Caco-2 (cell line): ENCODE measurements around the gene MEGF6. TPM values are rescaled to one million over a fixed set of nuclear protein-coding genes. Genes with fewer than 3 reads are reported as not detected.

Source experiments
- BruUV-seq: library from RNA; stranded (reverse); fragments of 400-500 nt; replicated peaks from 2 replicates; lab custom pipeline; 2021; lab: Mats Ljungman, UMichigan
- CTCF ChIA-PET: fragments of 300-600 bp; sonication (Branson Sonifier 250); formaldehyde crosslinking; loops from one replicate; lab custom pipeline; 2022; ENCODE audit warnings: antibody characterized with exemption; lab: Charles Lee
- POLR2A ChIA-PET: fragments of 300-600 bp; sonication (Branson Sonifier 250); formaldehyde crosslinking; loops from one replicate; lab custom pipeline; 2022; ENCODE audit warnings: antibody characterized with exemption; lab: Charles Lee
- DNase-seq, 2 experiments: peaks; one replicate each; pipeline versions ENCODE4 v3.0.0 to v3.0.0-alpha.2; 2020 to 2022
- H3K27me3 ChIP-seq: replicated peaks from 2 replicates; pipeline ENCODE4 v1.6.0; 2011; ENCODE audit warnings: low read length; ENCODE audit not compliant: control insufficient read depth, insufficient read depth
- H3K36me3 ChIP-seq: 2 replicates; pipeline ENCODE4 v1.5.1; 2011; ENCODE audit warnings: low read length; ENCODE audit not compliant: control insufficient read depth, insufficient read depth
- H3K4me1 ChIP-seq: fragments of 250-450 bp; sonication (Bioruptor Pico); 2 replicates; pipeline ENCODE4 v1.5.1; 2020; ENCODE audit warnings: mild to moderate bottlenecking
- H3K4me3 ChIP-seq: 2 replicates; pipeline ENCODE4 v1.5.1; 2011; ENCODE audit warnings: low read depth, mild to moderate bottlenecking, control low read depth, low read length
- H3K9me3 ChIP-seq: fragments of 250-450 bp; sonication (Bioruptor Pico); 2 replicates; pipeline ENCODE4 v1.5.1; 2020; ENCODE audit warnings: mild to moderate bottlenecking, moderate library complexity
- H3K27ac Mint-ChIP-seq: one replicate; pipeline ENCODE4 v1.8.0; 2022; ENCODE audit warnings: mixed read lengths; ENCODE audit not compliant: unreplicated experiment
- H3K27me3 Mint-ChIP-seq: one replicate; pipeline ENCODE4 v1.8.0; 2022; ENCODE audit warnings: mixed read lengths; ENCODE audit not compliant: insufficient read depth, unreplicated experiment
- H3K36me3 Mint-ChIP-seq: one replicate; pipeline ENCODE4 v1.8.0; 2022; ENCODE audit warnings: mild to moderate bottlenecking, mixed read lengths; ENCODE audit not compliant: insufficient read depth, unreplicated experiment
- H3K4me1 Mint-ChIP-seq: one replicate; pipeline ENCODE4 v1.8.0; 2022; ENCODE audit warnings: low read depth, mixed read lengths; ENCODE audit not compliant: unreplicated experiment
- H3K4me3 Mint-ChIP-seq: one replicate; pipeline ENCODE4 v1.8.0; 2022; ENCODE audit warnings: mild to moderate bottlenecking, moderate library complexity, mixed read lengths; ENCODE audit not compliant: unreplicated experiment
- H3K9me3 Mint-ChIP-seq: one replicate; pipeline ENCODE4 v1.8.0; 2022; ENCODE audit warnings: mixed read lengths; ENCODE audit not compliant: unreplicated experiment
- CTCF ChIP-seq, 2 experiments: fragments of 200-600 bp in 1 of 2; IDR thresholded peaks; 1 replicate in 1 of 2; 2 replicates in 1 of 2; pipeline versions ENCODE4 v1.5.1 to v1.8.0; 2011 to 2022; ENCODE audit warnings: antibody characterized with exemption in 1 of 2, control low read depth in 1 of 2, inconsistent platforms in 1 of 2, low read depth in 1 of 2, low read length in 1 of 2, mild to moderate bottlenecking in 1 of 2, moderate library complexity in 1 of 2; ENCODE audit not compliant: insufficient read depth in 1 of 2, severe bottlenecking in 1 of 2, unreplicated experiment in 1 of 2
- intact Hi-C: fragments of 100-400 bp; cut with micrococcal nuclease; formaldehyde crosslinking; loops from one replicate; pipeline ENCODE4 v1.10.0; 2022; ENCODE audit not compliant: unreplicated experiment
- total RNA-seq: library from RNA; stranded (reverse); gene quantifications from 2 replicates; pipeline ENCODE4 v1.2.3, GENCODE V29; 2022

The MEGF6 gene
- total RNA-seq, 1 experiment from 2014 or later = 13.3 TPM

- POLR2A ChIA-PET = no interaction called here
- no TSS peak for BruUV-seq
- peaks cover 5% of the 10 kb centered on the region for H3K36me3 Mint-ChIP-seq
- intact Hi-C loops = no loop called here
- H3K9me3 Mint-ChIP-seq = no peaks in the 10 kb centered on the region
- Histone ChIP-seq H3K9me3 (no peaks in the 10 kb centered on the region), H3K4me1 (0 out of 2 replicates have a peak, but pooled peaks cover 3% of the 10 kb centered on the region), H3K4me3 (no peak overlapping the region), H3K36me3 (no peaks in the 10 kb centered on the region), H3K27me3 (no peaks in the 10 kb centered on the region)
- H3K27me3 Mint-ChIP-seq = no peaks in the 10 kb centered on the region
- no peak for TF ChIP-seq CTCF (IDR thresholded peaks at IDR 0.05; ENCODE audit: insufficient read depth in 1 of 2, low read depth in 1 of 2, low read length in 1 of 2, severe bottlenecking in 1 of 2, unreplicated experiment in 1 of 2)
- H3K4me3 Mint-ChIP-seq = no peak overlapping the region
- no peaks in the 10 kb centered on the region for H3K4me1 Mint-ChIP-seq
- H3K27ac Mint-ChIP-seq = no peak overlapping the region
- DNase-seq = no peak
- CTCF ChIA-PET = interaction anchor here (0.7 to 1.4 kb wide), 3 partner anchors 28 to 309 kb away, joined by 3 to 5 read pairs (median 4); partner anchors contain the start of gene C1orf174
Observed at GRCh38 chr1:3590951-3591865, 20.1 kb downstream of the MEGF6 start.

- DNase-seq = no peak
- Histone ChIP-seq H3K4me1 (0 out of 2 replicates have a peak, but pooled peaks cover 3% of the 10 kb centered on the region), H3K36me3 (no peaks in the 10 kb centered on the region), H3K4me3 (no peak overlapping the region), H3K9me3 (no peaks in the 10 kb centered on the region), H3K27me3 (no peaks in the 10 kb centered on the region)
- intact Hi-C loops = no loop called here
- Mint-ChIP-seq H3K27ac (no peak overlapping the region), H3K4me1 (no peaks in the 10 kb centered on the region), H3K27me3 (no peaks in the 10 kb centered on the region), H3K36me3 (peaks cover 5% of the 10 kb centered on the region), H3K4me3 (no peak overlapping the region), H3K9me3 (no peaks in the 10 kb centered on the region)
- no peak for TF ChIP-seq CTCF (IDR thresholded peaks at IDR 0.05; ENCODE audit: insufficient read depth in 1 of 2, low read depth in 1 of 2, low read length in 1 of 2, severe bottlenecking in 1 of 2, unreplicated experiment in 1 of 2)
- ChIA-PET CTCF (interaction anchor here (1.4 kb wide), 1 partner anchor 29 kb away, joined by 5 read pairs; no protein-coding TSS in a partner anchor), POLR2A (no interaction called here)
- BruUV-seq = no TSS peak
Observed at GRCh38 chr1:3590139-3590763, 21.1 kb downstream of the MEGF6 start.

- CTCF ChIA-PET = interaction anchor here (0.6 to 2.9 kb wide), 10 partner anchors 18 to 231 kb away, joined by 3 to 35 read pairs (median 3); partner anchors contain the start of gene MEGF6
- no TSS peak for BruUV-seq
- Histone ChIP-seq H3K4me1 (0 out of 2 replicates have a peak, but pooled peaks cover 3% of the 10 kb centered on the region), H3K4me3 (no peak overlapping the region), H3K36me3 (no peaks in the 10 kb centered on the region), H3K9me3 (no peaks in the 10 kb centered on the region; the same call in 1 of the 2 replicates), H3K27me3 (no peaks in the 10 kb centered on the region)
- POLR2A ChIA-PET = no interaction called here
- Mint-ChIP-seq H3K4me3 (no peak overlapping the region), H3K27me3 (no peaks in the 10 kb centered on the region), H3K36me3 (peaks cover 5% of the 10 kb centered on the region), H3K27ac (peak overlapping the region; percentile 69), H3K9me3 (no peaks in the 10 kb centered on the region), H3K4me1 (no peaks in the 10 kb centered on the region)
- intact Hi-C loops = no loop called here
- peak in 1 of 2 experiments; percentile 28 for DNase-seq
- TF ChIP-seq CTCF (IDR thresholded peaks at IDR 0.05; ENCODE audit: insufficient read depth in 1 of 2, low read depth in 1 of 2, low read length in 1 of 2, severe bottlenecking in 1 of 2, unreplicated experiment in 1 of 2) = no peak
Observed at GRCh38 chr1:3588395-3588794, 22.9 kb downstream of the MEGF6 start.
